Fibroblast of villous mesenchyme (primary cell): Measurements from ENCODE around the gene PER2. TPM values are rescaled to one million over a fixed set of nuclear protein-coding genes. Genes with fewer than 3 reads are reported as not detected.

Experiments used
- DNase-seq: peaks from one replicate; pipeline ENCODE4 v3.0.0-alpha.2; 2010; ENCODE audit warnings: low read depth
- H3K4me3 ChIP-seq: 2 replicates; pipeline ENCODE4 v1.5.1; 2011; ENCODE audit warnings: low read depth, mild to moderate bottlenecking, low read length
- CTCF ChIP-seq: IDR thresholded peaks from 2 replicates; pipeline ENCODE4 v1.5.1; 2012; ENCODE audit warnings: low read depth, mild to moderate bottlenecking, low read length; ENCODE audit not compliant: insufficient read depth
- total RNA-seq: library from RNA; depleted of rRNA; stranded (reverse); fragments of >200 nt; gene quantifications from 2 replicates; pipeline ENCODE4 v1.2.3, GENCODE V29; 2012

PER2 gene
- total RNA-seq, 1 donor, result 4.3 TPM

DNA sequence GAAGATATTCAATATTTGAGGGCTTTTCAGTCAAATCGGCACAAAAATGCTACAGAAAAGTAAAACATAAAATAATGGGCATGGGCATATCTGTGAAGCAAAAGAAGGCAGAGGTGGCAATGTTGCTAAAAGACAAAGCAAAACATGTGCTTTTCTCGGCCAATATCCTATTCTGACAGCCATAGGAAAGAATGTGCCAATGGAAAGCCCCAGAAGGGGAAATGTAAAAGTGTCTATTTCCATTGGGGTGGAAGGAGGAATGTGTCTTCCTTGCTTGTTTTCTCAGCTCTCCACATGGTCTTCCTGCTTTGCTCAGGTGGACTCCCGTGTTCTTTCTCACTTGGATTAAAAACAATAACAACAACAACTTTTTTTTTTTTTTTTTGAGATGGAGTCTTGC lies 13.7 kb upstream of the PER2 start:
- no peak overlapping the region for H3K4me3 ChIP-seq
- TF ChIP-seq CTCF, result no peak
- no peak for DNase-seq

DNA sequence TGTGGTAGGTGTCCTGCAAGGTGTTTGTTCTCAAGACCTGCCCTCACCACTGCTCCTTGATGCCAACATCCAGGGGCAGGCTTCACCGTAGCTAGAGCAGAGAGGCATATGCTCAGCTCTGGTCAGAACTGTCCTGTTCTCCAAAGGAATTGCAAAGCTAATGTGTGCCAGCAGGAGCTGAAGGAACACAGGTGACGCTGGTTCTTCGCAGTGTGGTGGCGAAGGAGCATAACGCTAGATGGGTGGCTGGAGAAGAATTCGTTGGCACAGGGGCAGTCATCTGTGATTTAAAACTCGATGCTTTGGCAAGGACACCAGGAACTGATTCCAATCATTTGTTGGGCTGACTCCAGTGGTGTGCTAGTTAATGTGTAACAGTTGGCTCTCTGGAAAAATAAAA lies 11.4 kb upstream of the PER2 start:
- DNase-seq, result no peak
- no peak overlapping the region for H3K4me3 ChIP-seq
- no peak for TF ChIP-seq CTCF

- no peak for TF ChIP-seq CTCF
- no peak overlapping the region for H3K4me3 ChIP-seq
- DNase-seq, result no peak
Measured at GRCh38 chr2:238296638-238297457, 8.4 kb upstream of the PER2 start.

- no peak overlapping the region for H3K4me3 ChIP-seq
- no peak for TF ChIP-seq CTCF
- no peak for DNase-seq
Measured at GRCh38 chr2:238295144-238296112, 7.0 kb upstream of the PER2 start.

GRCh38 chr2:238294393-238295143 lies 6.2 kb upstream of the PER2 start:
- no peak overlapping the region for H3K4me3 ChIP-seq
- no peak for DNase-seq
- TF ChIP-seq CTCF, result no peak

GRCh38 chr2:238294046-238294392 lies 5.6 kb upstream of the PER2 start:
- TF ChIP-seq CTCF, result no peak
- H3K4me3 ChIP-seq, result no peak overlapping the region
- no peak for DNase-seq
